Activated B cell treated with CpG ODN at 0.5 μM for 24 hours (primary cell): Measurements from ENCODE around the gene DRC7. TPM values are rescaled to one million over a fixed set of nuclear protein-coding genes. Genes with fewer than 3 reads are reported as not detected.
"Not testable (repeated sequence)": the region's sequence is repeated elsewhere in the genome, so short reads cannot be mapped to it uniquely, and the experiment has no call there.

Source experiments
- ATAC-seq: fragments of 200-7000 bp; cut with Tn5 transposase; one replicate; pipeline ENCODE4 v1.10.0; 2021; ENCODE audit warnings: low read depth, mild to moderate bottlenecking, moderate library complexity
- CTCF ChIA-PET: fragments of 350-600 bp; sonication (Branson Sonifier 250); formaldehyde crosslinking; loops from one replicate; lab custom pipeline; 2021; ENCODE audit warnings: antibody characterized with exemption; lab: Charles Lee
- POLR2A ChIA-PET: fragments of 350-600 bp; sonication (Branson Sonifier 250); formaldehyde crosslinking; loops from one replicate; lab custom pipeline; 2021; ENCODE audit warnings: antibody characterized with exemption; lab: Charles Lee
- DNase-seq: peaks from one replicate; pipeline ENCODE4 v3.0.0; 2022
- H3K27ac Mint-ChIP-seq: one replicate; pipeline ENCODE4 v1.8.0; 2020; ENCODE audit warnings: mixed read lengths
- H3K27me3 Mint-ChIP-seq: one replicate; pipeline ENCODE4 v1.8.0; 2021; ENCODE audit warnings: mixed read lengths
- H3K36me3 Mint-ChIP-seq: one replicate; pipeline ENCODE4 v1.8.0; 2021; ENCODE audit warnings: low read depth, mixed read lengths
- H3K4me1 Mint-ChIP-seq: one replicate; pipeline ENCODE4 v1.8.0; 2021; ENCODE audit warnings: mixed read lengths
- H3K4me3 Mint-ChIP-seq: one replicate; pipeline ENCODE4 v1.8.0; 2020; ENCODE audit warnings: mild to moderate bottlenecking, mixed read lengths
- H3K9me3 Mint-ChIP-seq: one replicate; pipeline ENCODE4 v1.8.0; 2020; ENCODE audit warnings: mixed read lengths
- CTCF ChIP-seq: fragments of 200-600 bp; IDR thresholded peaks from one replicate; pipeline ENCODE4 v1.8.0; 2022; ENCODE audit warnings: antibody characterized with exemption, mild to moderate bottlenecking
- intact Hi-C: fragments of 100-400 bp; cut with micrococcal nuclease; formaldehyde crosslinking; loops from one replicate; pipeline ENCODE4 v1.15.1; 2024
- total RNA-seq: library from RNA; stranded (reverse); gene quantifications from 2 replicates; pipeline ENCODE4 v1.2.3, GENCODE V29; 2022

Gene DRC7
- total RNA-seq, 1 donor from 2014 or later, result not detected

- no peaks in the 10 kb centered on the region for H3K4me1 Mint-ChIP-seq
- H3K4me3 Mint-ChIP-seq, result no peak overlapping the region
- no peaks in the 10 kb centered on the region for H3K36me3 Mint-ChIP-seq
- DNase-seq (no peak), ATAC-seq (no peak)
- intact Hi-C loops, result no loop called here
- ChIA-PET POLR2A (no interaction called here), CTCF (no interaction called here)
- TF ChIP-seq CTCF, result no peak
- H3K27me3 Mint-ChIP-seq, result no peaks in the 10 kb centered on the region
- H3K9me3 Mint-ChIP-seq, result no peaks in the 10 kb centered on the region
- H3K27ac Mint-ChIP-seq, result no peak overlapping the region
Measured at GRCh38 chr16:57775661-57776469, 81.3 kb downstream of the DRC7 start.

GRCh38 chr16:57778658-57779057, 84.1 kb downstream of the DRC7 start:
- POLR2A ChIA-PET, result no interaction called here

GRCh38 chr16:57779836-57780235, 85.2 kb downstream of the DRC7 start:
- H3K4me3 Mint-ChIP-seq, POLR2A ChIA-PET, intact Hi-C loops, H3K4me1 Mint-ChIP-seq, H3K36me3 Mint-ChIP-seq, CTCF ChIA-PET, H3K27ac Mint-ChIP-seq, H3K9me3 Mint-ChIP-seq, ATAC-seq, H3K27me3 Mint-ChIP-seq, DNase-seq: not testable (repeated sequence)

More at GRCh38 chr16:57778658-57779057, 84.1 kb downstream of the DRC7 start:
- H3K36me3 Mint-ChIP-seq, result no peaks in the 10 kb centered on the region
- H3K27me3 Mint-ChIP-seq, result no peaks in the 10 kb centered on the region
- intact Hi-C loops, result no loop called here
- no peak for TF ChIP-seq CTCF
- DNase-seq (no peak), ATAC-seq (no peak)
- CTCF ChIA-PET, result no interaction called here
- no peaks in the 10 kb centered on the region for H3K9me3 Mint-ChIP-seq
- no peak overlapping the region for H3K27ac Mint-ChIP-seq
- H3K4me1 Mint-ChIP-seq, result no peaks in the 10 kb centered on the region
- H3K4me3 Mint-ChIP-seq, result no peak overlapping the region

- ATAC-seq, result no peak
- ChIA-PET POLR2A (no interaction called here), CTCF (no interaction called here)
- Mint-ChIP-seq H3K9me3 (no peaks in the 10 kb centered on the region), H3K27ac (no peak overlapping the region), H3K4me3 (no peak overlapping the region), H3K4me1 (no peaks in the 10 kb centered on the region), H3K27me3 (peaks cover 6% of the 10 kb centered on the region), H3K36me3 (no peaks in the 10 kb centered on the region)
- no peak for DNase-seq
- intact Hi-C loops, result no loop called here
- no peak for TF ChIP-seq CTCF
Measured at GRCh38 chr16:57781349-57781740, 86.7 kb downstream of the DRC7 start.

Other genes starting within 250 kb of the DRC7 start
- 47.1 and 52.3 TPM in 2 replicates for gene CIAPIN1, start 247.4 kb upstream of the DRC7 start, total RNA-seq
- gene COQ9, start 247.3 kb upstream of the DRC7 start, total RNA-seq, result 30.4 and 34.1 TPM in 2 replicates
- gene POLR2C, start 232.1 kb upstream of the DRC7 start, total RNA-seq, result 52.2 and 56.6 TPM in 2 replicates
- gene DOK4, start 208.3 kb upstream of the DRC7 start, total RNA-seq, result 0.66 and 0.73 TPM in 2 replicates
- gene CCDC102A, start 158.2 kb upstream of the DRC7 start, total RNA-seq, result 15.5 TPM in 2 replicates
- gene ADGRG5, start 152.2 kb upstream of the DRC7 start, total RNA-seq, result 22.2 and 23.0 TPM in 2 replicates
- 0.13 and 0.15 TPM in 2 replicates for gene ADGRG1, start 66.2 kb upstream of the DRC7 start, total RNA-seq
- gene ADGRG3, start 26.5 kb upstream of the DRC7 start, total RNA-seq, result not detected in 2 replicates
- gene KATNB1, start 41.0 kb downstream of the DRC7 start, total RNA-seq, result 16.8 and 19.4 TPM in 2 replicates
- gene KIFC3, start 107.7 kb downstream of the DRC7 start, total RNA-seq, result 0.27 and 0.29 TPM in 2 replicates